Stimulated activated CD4-positive, alpha-beta T cell treated with anti-CD3 and anti-CD28 coated beads, Interleukin-12 subunit alpha, Interleukin-12 subunit beta, amount 100 ng/mL, for 48 hours (primary cell): Measurements from ENCODE around the gene CNPPD1.

Experiments used
- DNase-seq, 3 donors: peaks; one replicate each; pipeline ENCODE4 v3.0.0-alpha.2; 2020; ENCODE audit warnings: low read depth in 2 of 3, low spot score in 1 of 3

Gene CNPPD1

GRCh38 chr2:219176818-219177551 is at the start of gene CNPPD1:
Gene CNPPD1 (minus strand): TSS chr2:219176925. CDS start chr2:219176828, 97 bp downstream.
- peak; percentile 64 to 86 (median 75) for DNase-seq

- no peak for DNase-seq
These were observed 48.6 kb upstream of the CNPPD1 start for GRCh38 chr2:219225350-219225749.

- DNase-seq: no peak
These were observed 47.3 kb upstream of the CNPPD1 start for GRCh38 chr2:219223831-219224610.

GRCh38 chr2:219221957-219222518 is 45.3 kb upstream of the CNPPD1 start:
- DNase-seq: no peak

GRCh38 chr2:219220652-219221402 is 44.1 kb upstream of the CNPPD1 start:
- no peak for DNase-seq

- DNase-seq: no peak
These were observed 43.2 kb upstream of the CNPPD1 start for GRCh38 chr2:219219784-219220532.

- peak; percentile 85 to 88 (median 85) for DNase-seq
These were observed 42.3 kb upstream of the CNPPD1 start, which contains the start of gene ABCB6 for GRCh38 chr2:219218732-219219701. Gene ABCB6 (minus strand): TSS chr2:219218958. CDS start chr2:219218673, 285 bp downstream.

GRCh38 chr2:219218217-219218731 is 41.5 kb upstream of the CNPPD1 start:
- peak in 1 of 3 donors; percentile 24 for DNase-seq

GRCh38 chr2:219216535-219216915 is 39.8 kb upstream of the CNPPD1 start:
- no peak for DNase-seq

GRCh38 chr2:219215871-219216534 is 39.3 kb upstream of the CNPPD1 start:
- no peak for DNase-seq

- DNase-seq: no peak
These were observed 38.1 kb upstream of the CNPPD1 start for GRCh38 chr2:219214786-219215185.

GRCh38 chr2:219214141-219214540 is 37.4 kb upstream of the CNPPD1 start:
- DNase-seq: no peak

GRCh38 chr2:219213486-219214071 is 36.9 kb upstream of the CNPPD1 start:
- DNase-seq: no peak

- DNase-seq: no peak
These were observed 36.3 kb upstream of the CNPPD1 start for GRCh38 chr2:219213026-219213415.

- DNase-seq: no peak
These were observed 34.2 kb upstream of the CNPPD1 start for GRCh38 chr2:219210886-219211362.

- DNase-seq: no peak
These were observed 33.6 kb upstream of the CNPPD1 start for GRCh38 chr2:219210196-219210885.
